SK-N-SH (cell line): ENCODE measurements around the gene RBM47. TPM values are rescaled to one million over a fixed set of nuclear protein-coding genes. Genes with fewer than 3 reads are reported as not detected.

Experiments used
- CTCF ChIA-PET: fragments of 300-600, 350-600 bp; formaldehyde crosslinking; extraction: SDS; loops from one replicate; lab custom pipeline; 2021; lab: Yijun Ruan, JAX
- POLR2A ChIA-PET: fragments of 350-600 bp; sonication (Branson Sonifier 250); formaldehyde crosslinking; extraction: SDS; loops from one replicate; lab custom pipeline; 2020; ENCODE audit warnings: antibody characterized with exemption, inconsistent platforms; lab: Yijun Ruan, JAX
- DNase-seq: peaks from one replicate; pipeline ENCODE4 v3.0.0; 2012
- H2AFZ ChIP-seq: fragments of 200-600 bp; sonication (generic); 2 replicates; pipeline ENCODE4 v1.8.1; 2016; ENCODE audit warnings: antibody characterized with exemption, mild to moderate bottlenecking, low read depth
- H3F3A ChIP-seq: fragments of 200-600 bp; sonication (generic); replicated peaks from 2 replicates; pipeline ENCODE3; 2016; ENCODE audit warnings: antibody characterized with exemption, mild to moderate bottlenecking; ENCODE audit not compliant: insufficient read depth
- H3K27ac ChIP-seq, 2 experiments: fragments of 200-500 bp in 1 of 2; fragments of 200-600 bp in 1 of 2; sonication (Bioruptor generic) in 1 of 2; sonication (generic), shearing (Covaris generic) in 1 of 2; 2 replicates each; pipeline versions ENCODE4 v1.5.1 to v1.6.1; 2014 to 2016; ENCODE audit warnings: low read depth in 2 of 2, inconsistent platforms in 1 of 2, low read length in 1 of 2, mild to moderate bottlenecking in 1 of 2, mixed read lengths in 1 of 2
- H3K27me3 ChIP-seq: fragments of 200-600 bp; sonication (generic), shearing (Covaris generic); 2 replicates; pipeline ENCODE4 v1.6.1; 2016; ENCODE audit warnings: mixed run types; ENCODE audit not compliant: insufficient read depth
- H3K36me3 ChIP-seq, 2 experiments: fragments of 200-500 bp in 1 of 2; fragments of 200-600 bp in 1 of 2; sonication (Bioruptor generic) in 1 of 2; sonication (generic) in 1 of 2; replicated peaks in 1 of 2; 2 replicates each; pipeline versions ENCODE3 to v1.5.1; 2014 to 2016; ENCODE audit warnings: low read length in 1 of 2, mild to moderate bottlenecking in 1 of 2; ENCODE audit not compliant: insufficient read depth in 2 of 2, control insufficient read depth in 1 of 2
- H3K4me1 ChIP-seq, 2 experiments: fragments of 200-500 bp in 1 of 2; fragments of 200-600 bp in 1 of 2; sonication (Bioruptor generic) in 1 of 2; sonication (generic), shearing (Covaris generic) in 1 of 2; 2 replicates each; pipeline versions ENCODE4 v1.5.1 to v1.6.1; 2014 to 2016; ENCODE audit warnings: low read depth in 1 of 2, low read length in 1 of 2, mixed run types in 1 of 2; ENCODE audit not compliant: insufficient read depth in 2 of 2, control insufficient read depth in 1 of 2
- H3K4me2 ChIP-seq: fragments of 200-600 bp; sonication (generic), shearing (Covaris generic); 2 replicates; pipeline ENCODE4 v1.6.1; 2017; ENCODE audit warnings: mixed run types
- H3K4me3 ChIP-seq, 2 experiments: fragments of 200-500 bp in 1 of 2; fragments of 200-600 bp in 1 of 2; sonication (Bioruptor generic) in 1 of 2; sonication (generic), shearing (Covaris generic) in 1 of 2; 2 replicates each; pipeline versions ENCODE4 v1.5.1 to v1.8.1; 2014 to 2016; ENCODE audit warnings: low read depth in 2 of 2, inconsistent platforms in 1 of 2, low read length in 1 of 2, mild to moderate bottlenecking in 1 of 2, mixed read lengths in 1 of 2, moderate library complexity in 1 of 2
- H3K79me2 ChIP-seq: fragments of 200-600 bp; sonication (generic); 2 replicates; pipeline ENCODE4 v1.8.1; 2017; ENCODE audit warnings: mild to moderate bottlenecking; ENCODE audit not compliant: insufficient read depth
- H3K9ac ChIP-seq: fragments of 200-600 bp; sonication (generic); 2 replicates; pipeline ENCODE4 v1.6.1; 2017; ENCODE audit warnings: mixed run types
- H3K9me2 ChIP-seq: fragments of 200-600 bp; sonication (generic); 2 replicates; pipeline ENCODE4 v1.6.1; 2017; ENCODE audit warnings: mixed run types
- H3K9me3 ChIP-seq: fragments of 200-600 bp; sonication (generic); 2 replicates; pipeline ENCODE4 v1.6.1; 2017; ENCODE audit warnings: mixed run types, mild to moderate bottlenecking, moderate library complexity
- H4K20me1 ChIP-seq: fragments of 200-600 bp; sonication (generic); 2 replicates; pipeline ENCODE4 v1.6.1; 2017; ENCODE audit warnings: mild to moderate bottlenecking, mixed run types; ENCODE audit not compliant: insufficient read depth
- CTCF ChIP-seq: fragments of 200-600 bp; sonication (generic); IDR thresholded peaks from 2 replicates; pipeline ENCODE4 v1.6.1; 2017; ENCODE audit warnings: antibody characterized with exemption, mild to moderate bottlenecking, moderate library complexity
- EP300 ChIP-seq, 2 experiments: IDR thresholded peaks; 2 replicates each; pipeline versions ENCODE4 v1.4.0 to v1.6.1; 2012; ENCODE audit warnings: borderline replicate concordance in 1 of 2, low read depth in 1 of 2, low read length in 1 of 2
- FOXJ3 ChIP-seq: sonication (generic); formaldehyde crosslinking; IDR thresholded peaks from 2 replicates; pipeline ENCODE4 v1.5.1; 2020; ENCODE audit warnings: mild to moderate bottlenecking, missing genetic modification reagents
- GABPA ChIP-seq: IDR thresholded peaks from 2 replicates; pipeline ENCODE4 v1.4.0; 2012; ENCODE audit warnings: low read depth, mild to moderate bottlenecking
- IRF3 ChIP-seq: fragments of 150-350 bp; IDR thresholded peaks from 2 replicates; pipeline ENCODE4 v1.6.1; 2016; ENCODE audit warnings: mild to moderate bottlenecking, low read depth, low read length
- NFIC ChIP-seq: IDR thresholded peaks from 2 replicates; pipeline ENCODE4 v1.4.0; 2012; ENCODE audit warnings: borderline replicate concordance
- PBX3 ChIP-seq: IDR thresholded peaks from 2 replicates; pipeline ENCODE4; 2012
- RAD21 ChIP-seq: IDR thresholded peaks from 2 replicates; pipeline ENCODE4 v1.6.1; 2012; ENCODE audit warnings: mild to moderate bottlenecking, low read length
- RCOR1 ChIP-seq: fragments of 150-350 bp; IDR thresholded peaks from 2 replicates; pipeline ENCODE4 v1.6.1; 2017; ENCODE audit warnings: antibody characterized with exemption, low read length
- RFX5 ChIP-seq: IDR thresholded peaks from 2 replicates; pipeline ENCODE4 v1.6.1; 2012; ENCODE audit warnings: mild to moderate bottlenecking, improper control_type of control experiment, low read length
- SIN3A ChIP-seq: IDR thresholded peaks from 2 replicates; pipeline ENCODE4 v1.6.1; 2012; ENCODE audit warnings: low read depth, mild to moderate bottlenecking, low read length, moderate library complexity, borderline replicate concordance
- SMC3 ChIP-seq: IDR thresholded peaks from 2 replicates; pipeline ENCODE4 v1.6.1; 2012; ENCODE audit warnings: low read depth, low read length, improper control_type of control experiment
- TAF1 ChIP-seq: IDR thresholded peaks from 2 replicates; pipeline ENCODE4 v1.6.1; 2012; ENCODE audit warnings: low read depth, mild to moderate bottlenecking, low read length, moderate library complexity, borderline replicate concordance
- TEAD4 ChIP-seq: IDR thresholded peaks from 2 replicates; pipeline ENCODE4 v1.4.0; 2012; ENCODE audit warnings: mild to moderate bottlenecking, borderline replicate concordance; ENCODE audit not compliant: insufficient read depth
- USF1 ChIP-seq: IDR thresholded peaks from 2 replicates; pipeline ENCODE4 v1.4.0; 2012; ENCODE audit warnings: low read depth, borderline replicate concordance
- USF2 ChIP-seq: fragments of 150-350 bp; IDR thresholded peaks from 2 replicates; pipeline ENCODE4 v1.6.1; 2017; ENCODE audit warnings: antibody characterized with exemption, low read length, low read depth, borderline replicate concordance
- ZBTB33 ChIP-seq: IDR thresholded peaks from 2 replicates; pipeline ENCODE4 v1.4.0; 2012; ENCODE audit warnings: low read depth, borderline replicate concordance
- WGBS: methylation state at CpG from one replicate; pipeline ENCODE4 v1.1.6; 2017; ENCODE audit warnings: low lambda C conversion rate; 5-methylcytosine and 5-hydroxymethylcytosine counted together
- polyA plus RNA-seq, 3 experiments: library from polyadenylated mRNA; depleted of rRNA; stranded (reverse); fragments of >200 nt; gene quantifications; 2 replicates each; pipeline ENCODE4 v1.2.3, GENCODE V29; 2012

RBM47 gene
- polyA plus RNA-seq, 1 of the 3 experiments (the other 2 are of a cell fraction) = 6.8 TPM

- TF ChIP-seq USF1 = no peak
- TF ChIP-seq RCOR1 = no peak
- TF ChIP-seq GABPA = no peak
- no peak for TF ChIP-seq RFX5
- TF ChIP-seq EP300 (IDR thresholded peaks at IDR 0.05; ENCODE audit: borderline replicate concordance in 1 of 2, low read depth in 1 of 2, low read length in 1 of 2) = no peak
- TF ChIP-seq SIN3A = no peak
- no peak for TF ChIP-seq RAD21
Measured at GRCh38 chr4:40375095-40375494, 254.6 kb downstream of the RBM47 start (continued).

GRCh38 chr4:40373636-40374035 is 256.0 kb downstream of the RBM47 start:
- Histone ChIP-seq H3K27me3 (no peaks in the 10 kb centered on the region), H3K27ac (no peak overlapping the region), H3K9me2 (no peaks in the 10 kb centered on the region), H2AFZ (no peak overlapping the region), H4K20me1 (no peaks in the 10 kb centered on the region), H3K4me2 (no peak overlapping the region), H3F3A (no peaks in the 10 kb centered on the region), H3K4me1 (no peaks in the 10 kb centered on the region), H3K79me2 (no peaks in the 10 kb centered on the region), H3K9me3 (no peaks in the 10 kb centered on the region), H3K4me3 (no peak overlapping the region), H3K9ac (no peak overlapping the region), H3K36me3 (no peaks in the 10 kb centered on the region)
- WGBS = 92% methylated on average over 3 of the region's 3 CpGs
- POLR2A ChIA-PET = no interaction called here
- TF ChIP-seq SMC3 = no peak
- no peak for TF ChIP-seq ZBTB33
- TF ChIP-seq PBX3 = no peak
- no peak for TF ChIP-seq NFIC
- TF ChIP-seq FOXJ3 (CRISPR knock-in tag) = no peak
- no peak for TF ChIP-seq TEAD4
- TF ChIP-seq USF2 = no peak
- no peak for TF ChIP-seq CTCF
- TF ChIP-seq TAF1 = no peak
- no peak for TF ChIP-seq IRF3
- no peak for DNase-seq
- CTCF ChIA-PET = no interaction called here
